ENCODE measurements around the gene ENOX1. TPM values are rescaled to one million over a fixed set of nuclear protein-coding genes. Genes with fewer than 3 reads are reported as not detected.

Gene ENOX1
- total RNA-seq, 1 experiment from 2014 or later, result 0.26 TPM

DNA sequence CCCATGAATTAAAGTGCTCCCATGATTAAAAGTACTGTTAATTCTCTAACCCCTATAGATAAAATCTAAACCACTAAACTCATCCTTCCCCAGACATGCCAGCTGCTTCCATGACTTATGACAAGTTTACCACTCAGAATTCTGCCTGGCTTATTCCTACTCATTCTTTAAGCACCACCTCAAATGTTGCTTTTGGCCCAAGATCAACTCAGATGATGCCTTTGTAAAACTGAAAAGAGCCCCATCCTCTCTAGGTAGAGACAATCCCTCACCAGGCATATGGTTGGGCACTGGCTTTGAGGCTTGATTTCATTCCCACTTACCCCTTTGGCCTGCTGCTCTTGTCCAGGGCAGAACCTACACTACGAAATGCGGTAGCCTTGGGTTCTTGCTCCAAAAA lies 513.4 kb downstream of the ENOX1 start (continued):
- TF ChIP-seq, protein P1, sequence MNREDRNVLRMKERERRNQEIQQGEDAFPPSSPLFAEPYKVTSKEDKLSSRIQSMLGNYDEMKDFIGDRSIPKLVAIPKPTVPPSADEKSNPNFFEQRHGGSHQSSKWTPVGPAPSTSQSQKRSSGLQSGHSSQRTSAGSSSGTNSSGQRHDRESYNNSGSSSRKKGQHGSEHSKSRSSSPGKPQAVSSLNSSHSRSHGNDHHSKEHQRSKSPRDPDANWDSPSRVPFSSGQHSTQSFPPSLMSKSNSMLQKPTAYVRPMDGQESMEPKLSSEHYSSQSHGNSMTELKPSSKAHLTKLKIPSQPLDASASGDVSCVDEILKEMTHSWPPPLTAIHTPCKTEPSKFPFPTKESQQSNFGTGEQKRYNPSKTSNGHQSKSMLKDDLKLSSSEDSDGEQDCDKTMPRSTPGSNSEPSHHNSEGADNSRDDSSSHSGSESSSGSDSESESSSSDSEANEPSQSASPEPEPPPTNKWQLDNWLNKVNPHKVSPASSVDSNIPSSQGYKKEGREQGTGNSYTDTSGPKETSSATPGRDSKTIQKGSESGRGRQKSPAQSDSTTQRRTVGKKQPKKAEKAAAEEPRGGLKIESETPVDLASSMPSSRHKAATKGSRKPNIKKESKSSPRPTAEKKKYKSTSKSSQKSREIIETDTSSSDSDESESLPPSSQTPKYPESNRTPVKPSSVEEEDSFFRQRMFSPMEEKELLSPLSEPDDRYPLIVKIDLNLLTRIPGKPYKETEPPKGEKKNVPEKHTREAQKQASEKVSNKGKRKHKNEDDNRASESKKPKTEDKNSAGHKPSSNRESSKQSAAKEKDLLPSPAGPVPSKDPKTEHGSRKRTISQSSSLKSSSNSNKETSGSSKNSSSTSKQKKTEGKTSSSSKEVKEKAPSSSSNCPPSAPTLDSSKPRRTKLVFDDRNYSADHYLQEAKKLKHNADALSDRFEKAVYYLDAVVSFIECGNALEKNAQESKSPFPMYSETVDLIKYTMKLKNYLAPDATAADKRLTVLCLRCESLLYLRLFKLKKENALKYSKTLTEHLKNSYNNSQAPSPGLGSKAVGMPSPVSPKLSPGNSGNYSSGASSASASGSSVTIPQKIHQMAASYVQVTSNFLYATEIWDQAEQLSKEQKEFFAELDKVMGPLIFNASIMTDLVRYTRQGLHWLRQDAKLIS (CRISPR knock-in tag; IDR thresholded peaks at IDR 0.05; ENCODE audit: borderline replicate concordance), result no peak
- TF ChIP-seq ZBTB43 (CRISPR knock-in tag; IDR thresholded peaks at IDR 0.05) (no peak), ATF1 (CRISPR knock-in tag; IDR thresholded peaks at IDR 0.05) (no peak), NFATC4 (CRISPR knock-in tag; IDR thresholded peaks at IDR 0.05) (no peak), GABPB1 (CRISPR knock-in tag; IDR thresholded peaks at IDR 0.05) (no peak), JUN (CRISPR knock-in tag; IDR thresholded peaks at IDR 0.05) (no peak), ERG (CRISPR knock-in tag; IDR thresholded peaks at IDR 0.05) (no peak), ZNF396 (CRISPR knock-in tag; IDR thresholded peaks at IDR 0.05; ENCODE audit: borderline replicate concordance) (no peak), CREB1 (CRISPR knock-in tag; IDR thresholded peaks at IDR 0.05) (no peak)

DNA sequence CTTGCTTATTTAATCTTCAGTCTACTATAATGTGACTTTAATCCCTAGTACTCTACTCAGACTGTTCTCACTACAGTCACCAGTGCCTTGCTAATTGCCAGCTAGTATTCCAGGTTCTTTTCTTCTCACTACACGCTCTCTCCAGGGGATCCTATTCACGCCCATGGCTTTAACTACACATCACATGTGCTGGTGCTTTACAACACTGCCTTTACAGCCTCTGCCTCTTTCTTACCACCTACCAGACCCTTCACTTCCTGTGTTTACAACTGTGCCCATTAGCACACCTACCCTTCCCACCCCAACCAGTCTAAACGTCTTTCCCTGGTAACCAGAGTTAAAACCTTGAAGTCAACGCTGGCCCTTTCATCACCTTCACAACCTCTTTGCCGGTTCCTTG lies 513.9 kb downstream of the ENOX1 start:
- H3K36me3 Mint-ChIP-seq, result no peaks in the 10 kb centered on the region
- H3K27ac Mint-ChIP-seq, result no peak overlapping the region
- H3K27me3 Mint-ChIP-seq (ENCODE audit: low read depth), result peaks cover 2% of the 10 kb centered on the region; the same call in 1 of the 2 replicates
- ATAC-seq (peak; percentile 59), DNase-seq (ENCODE audit: low spot score) (no peak)
- CTCF ChIA-PET, result no interaction called here
- no peak for TF ChIP-seq CREM (CRISPR knock-in tag; IDR thresholded peaks at IDR 0.05)
- no peak for TF ChIP-seq ZNF232 (CRISPR knock-in tag; IDR thresholded peaks at IDR 0.05)
- TF ChIP-seq SP1 (CRISPR knock-in tag; conservative IDR thresholded peaks at IDR 0.05), result no peak
- TF ChIP-seq, protein P2, sequence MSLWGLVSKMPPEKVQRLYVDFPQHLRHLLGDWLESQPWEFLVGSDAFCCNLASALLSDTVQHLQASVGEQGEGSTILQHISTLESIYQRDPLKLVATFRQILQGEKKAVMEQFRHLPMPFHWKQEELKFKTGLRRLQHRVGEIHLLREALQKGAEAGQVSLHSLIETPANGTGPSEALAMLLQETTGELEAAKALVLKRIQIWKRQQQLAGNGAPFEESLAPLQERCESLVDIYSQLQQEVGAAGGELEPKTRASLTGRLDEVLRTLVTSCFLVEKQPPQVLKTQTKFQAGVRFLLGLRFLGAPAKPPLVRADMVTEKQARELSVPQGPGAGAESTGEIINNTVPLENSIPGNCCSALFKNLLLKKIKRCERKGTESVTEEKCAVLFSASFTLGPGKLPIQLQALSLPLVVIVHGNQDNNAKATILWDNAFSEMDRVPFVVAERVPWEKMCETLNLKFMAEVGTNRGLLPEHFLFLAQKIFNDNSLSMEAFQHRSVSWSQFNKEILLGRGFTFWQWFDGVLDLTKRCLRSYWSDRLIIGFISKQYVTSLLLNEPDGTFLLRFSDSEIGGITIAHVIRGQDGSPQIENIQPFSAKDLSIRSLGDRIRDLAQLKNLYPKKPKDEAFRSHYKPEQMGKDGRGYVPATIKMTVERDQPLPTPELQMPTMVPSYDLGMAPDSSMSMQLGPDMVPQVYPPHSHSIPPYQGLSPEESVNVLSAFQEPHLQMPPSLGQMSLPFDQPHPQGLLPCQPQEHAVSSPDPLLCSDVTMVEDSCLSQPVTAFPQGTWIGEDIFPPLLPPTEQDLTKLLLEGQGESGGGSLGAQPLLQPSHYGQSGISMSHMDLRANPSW (CRISPR knock-in tag; conservative IDR thresholded peaks at IDR 0.05; ENCODE audit: low read depth), result no peak
- TF ChIP-seq, protein P3, sequence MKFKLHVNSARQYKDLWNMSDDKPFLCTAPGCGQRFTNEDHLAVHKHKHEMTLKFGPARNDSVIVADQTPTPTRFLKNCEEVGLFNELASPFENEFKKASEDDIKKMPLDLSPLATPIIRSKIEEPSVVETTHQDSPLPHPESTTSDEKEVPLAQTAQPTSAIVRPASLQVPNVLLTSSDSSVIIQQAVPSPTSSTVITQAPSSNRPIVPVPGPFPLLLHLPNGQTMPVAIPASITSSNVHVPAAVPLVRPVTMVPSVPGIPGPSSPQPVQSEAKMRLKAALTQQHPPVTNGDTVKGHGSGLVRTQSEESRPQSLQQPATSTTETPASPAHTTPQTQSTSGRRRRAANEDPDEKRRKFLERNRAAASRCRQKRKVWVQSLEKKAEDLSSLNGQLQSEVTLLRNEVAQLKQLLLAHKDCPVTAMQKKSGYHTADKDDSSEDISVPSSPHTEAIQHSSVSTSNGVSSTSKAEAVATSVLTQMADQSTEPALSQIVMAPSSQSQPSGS (CRISPR knock-in tag; IDR thresholded peaks at IDR 0.05; ENCODE audit: borderline replicate concordance, low read depth), result no peak
- TF ChIP-seq ZNF263 (CRISPR knock-in tag; IDR thresholded peaks at IDR 0.05; ENCODE audit: low read depth), result no peak
- TF ChIP-seq, protein P4, sequence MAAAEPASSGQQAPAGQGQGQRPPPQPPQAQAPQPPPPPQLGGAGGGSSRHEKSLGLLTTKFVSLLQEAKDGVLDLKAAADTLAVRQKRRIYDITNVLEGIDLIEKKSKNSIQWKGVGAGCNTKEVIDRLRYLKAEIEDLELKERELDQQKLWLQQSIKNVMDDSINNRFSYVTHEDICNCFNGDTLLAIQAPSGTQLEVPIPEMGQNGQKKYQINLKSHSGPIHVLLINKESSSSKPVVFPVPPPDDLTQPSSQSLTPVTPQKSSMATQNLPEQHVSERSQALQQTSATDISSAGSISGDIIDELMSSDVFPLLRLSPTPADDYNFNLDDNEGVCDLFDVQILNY (CRISPR knock-in tag; IDR thresholded peaks at IDR 0.05), result no peak
- TF ChIP-seq E2F4 (CRISPR knock-in tag; IDR thresholded peaks at IDR 0.05; ENCODE audit: borderline replicate concordance, low read depth), result no peak
- peaks cover 25% of the 10 kb centered on the region for H3K4me1 Mint-ChIP-seq
- no peaks in the 10 kb centered on the region for H3K9me3 Mint-ChIP-seq
- no peak overlapping the region for H3K4me3 Mint-ChIP-seq
- POLR2A ChIA-PET, result no interaction called here
